Cerebellar cortex (tissue), 1 donor: Measurements from ENCODE around the gene BRCC3.
A peak's percentile ranks its signal among the peaks of the same experiment; 100 is the strongest.
"Not testable (repeated sequence)": the region's sequence is repeated elsewhere in the genome, so short reads cannot be mapped to it uniquely, and the experiment has no call there.

Experiments used
- DNase-seq: peaks from one replicate; pipeline ENCODE4 v3.0.0-alpha.2; 2015; ENCODE audit warnings: low spot score

BRCC3 gene

GRCh38 chrX:155144926-155145325 is 73.6 kb downstream of the BRCC3 start:
- DNase-seq: no peak

- not testable (repeated sequence) for DNase-seq
These were observed 76.3 kb downstream of the BRCC3 start for GRCh38 chrX:155147612-155148011.

- not testable (repeated sequence) for DNase-seq
These were observed 76.9 kb downstream of the BRCC3 start for GRCh38 chrX:155148166-155148565.

DNA sequence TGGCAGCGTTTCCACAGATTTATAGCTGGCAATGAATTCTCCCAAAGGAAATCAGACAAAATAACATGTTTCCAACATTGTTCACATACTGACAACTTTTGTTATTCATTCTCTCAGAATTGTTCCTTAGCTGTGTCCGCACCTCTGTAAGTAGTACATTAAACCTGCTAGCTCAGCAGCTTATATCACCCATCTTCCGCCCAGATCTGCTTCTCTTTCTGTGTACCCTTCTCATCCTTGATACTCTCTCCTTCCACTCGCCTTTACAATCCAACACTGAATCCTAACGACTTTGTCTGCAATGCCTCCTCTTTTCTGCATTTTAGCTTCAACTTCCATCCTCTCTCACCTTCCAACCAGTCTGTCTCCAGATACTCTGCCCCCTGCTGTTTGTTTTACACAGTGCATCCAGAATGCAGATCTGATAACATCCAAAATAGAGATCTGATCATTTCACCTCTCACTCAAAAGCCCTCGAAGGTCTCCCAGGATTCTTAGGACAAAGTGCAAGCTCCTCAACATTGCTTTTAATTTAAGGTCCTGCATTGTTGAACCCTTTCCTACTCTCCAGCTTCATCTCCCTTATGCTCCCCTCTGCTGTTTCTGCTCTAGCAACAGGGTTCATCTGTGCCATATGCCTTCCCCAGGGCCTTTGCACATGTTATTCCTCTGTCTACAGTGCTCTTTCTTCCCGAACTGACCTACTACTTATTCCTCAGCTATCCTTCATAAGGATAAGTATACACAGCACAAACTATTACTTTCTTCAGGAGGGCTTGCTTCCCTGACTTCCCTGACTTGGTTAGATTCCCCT is 77.6 kb downstream of the BRCC3 start:
- peak; percentile 17 for DNase-seq

DNA sequence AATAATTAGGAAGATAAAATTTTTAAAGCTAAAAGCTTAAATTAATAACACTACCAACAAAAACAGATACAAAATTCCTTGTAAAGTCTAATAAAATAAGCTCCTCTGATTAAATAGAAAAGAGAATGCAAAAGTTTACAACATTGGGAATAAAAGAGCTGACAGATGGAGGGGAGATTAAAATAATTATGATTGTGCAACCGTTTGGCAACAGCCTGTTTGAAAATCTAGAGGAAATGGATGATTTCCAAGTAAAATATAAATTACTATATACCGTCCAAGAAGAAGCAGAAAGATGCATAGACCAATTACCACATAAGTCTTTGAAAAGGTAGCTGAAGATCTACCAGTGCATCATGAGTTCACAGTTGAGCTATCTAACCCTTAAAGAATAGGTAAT is 98.6 kb downstream of the BRCC3 start:
- DNase-seq: no peak
